ENCODE data around the gene SYCP2. TPM values are rescaled to one million over a fixed set of nuclear protein-coding genes. Genes with fewer than 3 reads are reported as not detected.

Gene SYCP2
- polyA plus RNA-seq, 1 donor (not counting 4 experiments of a cell fraction or from before 2014, with no cell fraction given) = 0.12 TPM

GRCh38 chr20:59837623-59838394, 95.6 kb downstream of the SYCP2 start:
- no peak overlapping the region for H3K4me3 ChIP-seq (ENCODE audit: control insufficient read depth in 2 of 3, extremely low read depth in 1 of 3, insufficient read depth in 2 of 3, low read depth in 1 of 3, low read length in 3 of 3)
- FAIRE-seq (peak; percentile 5), DNase-seq (ENCODE audit: low read depth, low spot score) (no peak)
- no peaks in the 10 kb centered on the region for H4K20me1 ChIP-seq (ENCODE audit: control insufficient read depth, extremely low read depth, insufficient read depth, low read length)
- no peaks in the 10 kb centered on the region for H3K9me3 ChIP-seq (ENCODE audit: control insufficient read depth, low read depth, low read length)
- H3K4me1 ChIP-seq (ENCODE audit: control insufficient read depth, extremely low read depth, insufficient read depth, low read length) = peaks cover 24% of the 10 kb centered on the region
- H3K36me3 ChIP-seq (ENCODE audit: control insufficient read depth in 2 of 2, extremely low read depth in 1 of 2, insufficient read depth in 2 of 2, low read length in 2 of 2) = no peaks in the 10 kb centered on the region
- no peak for TF ChIP-seq CTCF (optimal IDR thresholded peaks at IDR 0.05 in 1 of 3, IDR thresholded peaks at IDR 0.05 in 1 of 3, conservative IDR thresholded peaks at IDR 0.05 in 1 of 3; ENCODE audit: extremely low read depth in 1 of 3, insufficient read depth in 2 of 3, low read length in 3 of 3)
- TF ChIP-seq EZH2 (IDR thresholded peaks at IDR 0.05; ENCODE audit: low read length) = no peak
- H3K79me2 ChIP-seq (ENCODE audit: control insufficient read depth, insufficient read depth, low read length) = no peaks in the 10 kb centered on the region
- H3K4me2 ChIP-seq (ENCODE audit: control insufficient read depth, extremely low read depth, insufficient read depth, low read depth, low read length) = peak overlapping the region; percentile 31
- no peak overlapping the region for H3K27ac ChIP-seq (ENCODE audit: control insufficient read depth, insufficient read depth, low read length)
- H3K9me1 ChIP-seq (ENCODE audit: control insufficient read depth, extremely low read depth, insufficient read depth, low read length) = no peaks in the 10 kb centered on the region
- H3K27me3 ChIP-seq (ENCODE audit: control insufficient read depth, extremely low read depth, insufficient read depth, low read length) = no peaks in the 10 kb centered on the region
- no peak overlapping the region for H3K9ac ChIP-seq (ENCODE audit: control insufficient read depth, extremely low read depth, insufficient read depth, low read length)
- H2AFZ ChIP-seq (ENCODE audit: control insufficient read depth, low read length) = no peak overlapping the region
- dilution Hi-C loops (cut with MboI; ENCODE audit: extremely low pct_ligation_motif_present, low sequenced_read_pairs) = no loop called here

GRCh38 chr20:59836767-59837166, 96.7 kb downstream of the SYCP2 start:
- H3K9ac ChIP-seq (ENCODE audit: control insufficient read depth, extremely low read depth, insufficient read depth, low read length) = no peak overlapping the region
- H3K9me1 ChIP-seq (ENCODE audit: control insufficient read depth, extremely low read depth, insufficient read depth, low read length) = no peaks in the 10 kb centered on the region
- peaks cover 28% of the 10 kb centered on the region for H3K4me1 ChIP-seq (ENCODE audit: control insufficient read depth, extremely low read depth, insufficient read depth, low read length)
- peak overlapping the region; percentile 24 for H3K4me2 ChIP-seq (ENCODE audit: control insufficient read depth, extremely low read depth, insufficient read depth, low read depth, low read length)
- no peaks in the 10 kb centered on the region for H3K79me2 ChIP-seq (ENCODE audit: control insufficient read depth, insufficient read depth, low read length)
- dilution Hi-C loops (cut with MboI; ENCODE audit: extremely low pct_ligation_motif_present, low sequenced_read_pairs) = no loop called here
- no peaks in the 10 kb centered on the region for H3K9me3 ChIP-seq (ENCODE audit: control insufficient read depth, low read depth, low read length)
- no peak overlapping the region for H2AFZ ChIP-seq (ENCODE audit: control insufficient read depth, low read length)
- no peaks in the 10 kb centered on the region for H3K36me3 ChIP-seq (ENCODE audit: control insufficient read depth in 2 of 2, extremely low read depth in 1 of 2, insufficient read depth in 2 of 2, low read length in 2 of 2)
- H4K20me1 ChIP-seq (ENCODE audit: control insufficient read depth, extremely low read depth, insufficient read depth, low read length) = no peaks in the 10 kb centered on the region
- no peak for DNase-seq (ENCODE audit: low read depth, low spot score)
- peak; percentile 17 for FAIRE-seq
- H3K27ac ChIP-seq (ENCODE audit: control insufficient read depth, insufficient read depth, low read length) = no peak overlapping the region
- H3K27me3 ChIP-seq (ENCODE audit: control insufficient read depth, extremely low read depth, insufficient read depth, low read length) = no peaks in the 10 kb centered on the region
- TF ChIP-seq CTCF (optimal IDR thresholded peaks at IDR 0.05 in 1 of 3, IDR thresholded peaks at IDR 0.05 in 1 of 3, conservative IDR thresholded peaks at IDR 0.05 in 1 of 3; ENCODE audit: extremely low read depth in 1 of 3, insufficient read depth in 2 of 3, low read length in 3 of 3) (no peak), EZH2 (IDR thresholded peaks at IDR 0.05; ENCODE audit: low read length) (no peak)
- H3K4me3 ChIP-seq (ENCODE audit: control insufficient read depth in 2 of 3, extremely low read depth in 1 of 3, insufficient read depth in 2 of 3, low read depth in 1 of 3, low read length in 3 of 3) = no peak overlapping the region

Data from keratinocyte (primary cell).